SK-N-SH (cell line): ENCODE data around the gene ZNF217.

Experiments
- CTCF ChIP-seq: fragments of 200-600 bp; sonication (generic); IDR thresholded peaks from 2 replicates; pipeline ENCODE4 v1.6.1; 2017; ENCODE audit warnings: antibody characterized with exemption, mild to moderate bottlenecking, moderate library complexity
- GATA2 ChIP-seq: sonication (generic); formaldehyde crosslinking; IDR thresholded peaks from 2 replicates; pipeline ENCODE4 v1.5.0; 2020; ENCODE audit warnings: mild to moderate bottlenecking, missing genetic modification reagents
- POLR2AphosphoS5 ChIP-seq: IDR thresholded peaks from 2 replicates; pipeline ENCODE4 v1.6.1; 2012; ENCODE audit warnings: low read depth, low read length
- YY1 ChIP-seq: IDR thresholded peaks from 2 replicates; pipeline ENCODE4 v1.4.0; 2012; ENCODE audit warnings: low read depth, mild to moderate bottlenecking
- TF ChIP-seq, protein P1 (sequence below): IDR thresholded peaks from 2 replicates; pipeline ENCODE4 v1.6.1; 2012; ENCODE audit warnings: mild to moderate bottlenecking, low read depth, low read length, moderate library complexity

DNA sequence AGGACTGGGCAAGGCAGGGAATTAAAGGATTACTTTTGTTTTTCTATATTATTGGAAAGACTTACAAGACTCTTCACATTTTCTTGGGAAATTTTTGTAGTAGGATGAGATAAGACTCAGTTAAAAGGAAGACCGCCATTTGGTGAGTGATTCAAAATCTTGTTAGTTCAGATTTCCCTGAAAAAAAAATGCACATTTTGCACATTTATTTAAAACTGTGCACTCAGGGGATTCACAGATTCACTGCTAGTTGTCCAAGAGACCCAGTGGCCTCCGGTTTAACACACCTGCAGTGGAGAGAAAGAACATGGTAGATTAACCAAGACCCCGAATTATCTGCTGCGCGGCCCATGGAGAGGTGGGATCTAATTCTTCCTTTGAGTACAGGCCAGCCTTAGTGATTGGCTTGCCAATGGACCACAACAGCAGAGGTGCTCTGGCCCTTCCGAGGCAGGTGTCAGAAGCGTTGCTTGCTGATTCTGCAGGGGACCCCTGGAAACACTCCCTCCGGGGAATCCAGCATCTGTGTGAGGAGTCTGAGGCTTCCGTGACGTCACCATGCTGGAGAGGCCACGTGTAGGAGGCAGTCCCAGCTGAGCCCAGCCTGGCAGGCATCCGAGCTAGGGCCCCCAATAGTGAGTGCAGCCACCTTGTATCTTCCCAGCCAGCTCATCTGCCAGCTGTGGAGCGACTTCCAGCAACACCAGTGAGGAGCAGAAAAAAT lies 68.9 kb downstream of the ZNF217 start:
- TF ChIP-seq CTCF: no peak
- TF ChIP-seq, protein P1, sequence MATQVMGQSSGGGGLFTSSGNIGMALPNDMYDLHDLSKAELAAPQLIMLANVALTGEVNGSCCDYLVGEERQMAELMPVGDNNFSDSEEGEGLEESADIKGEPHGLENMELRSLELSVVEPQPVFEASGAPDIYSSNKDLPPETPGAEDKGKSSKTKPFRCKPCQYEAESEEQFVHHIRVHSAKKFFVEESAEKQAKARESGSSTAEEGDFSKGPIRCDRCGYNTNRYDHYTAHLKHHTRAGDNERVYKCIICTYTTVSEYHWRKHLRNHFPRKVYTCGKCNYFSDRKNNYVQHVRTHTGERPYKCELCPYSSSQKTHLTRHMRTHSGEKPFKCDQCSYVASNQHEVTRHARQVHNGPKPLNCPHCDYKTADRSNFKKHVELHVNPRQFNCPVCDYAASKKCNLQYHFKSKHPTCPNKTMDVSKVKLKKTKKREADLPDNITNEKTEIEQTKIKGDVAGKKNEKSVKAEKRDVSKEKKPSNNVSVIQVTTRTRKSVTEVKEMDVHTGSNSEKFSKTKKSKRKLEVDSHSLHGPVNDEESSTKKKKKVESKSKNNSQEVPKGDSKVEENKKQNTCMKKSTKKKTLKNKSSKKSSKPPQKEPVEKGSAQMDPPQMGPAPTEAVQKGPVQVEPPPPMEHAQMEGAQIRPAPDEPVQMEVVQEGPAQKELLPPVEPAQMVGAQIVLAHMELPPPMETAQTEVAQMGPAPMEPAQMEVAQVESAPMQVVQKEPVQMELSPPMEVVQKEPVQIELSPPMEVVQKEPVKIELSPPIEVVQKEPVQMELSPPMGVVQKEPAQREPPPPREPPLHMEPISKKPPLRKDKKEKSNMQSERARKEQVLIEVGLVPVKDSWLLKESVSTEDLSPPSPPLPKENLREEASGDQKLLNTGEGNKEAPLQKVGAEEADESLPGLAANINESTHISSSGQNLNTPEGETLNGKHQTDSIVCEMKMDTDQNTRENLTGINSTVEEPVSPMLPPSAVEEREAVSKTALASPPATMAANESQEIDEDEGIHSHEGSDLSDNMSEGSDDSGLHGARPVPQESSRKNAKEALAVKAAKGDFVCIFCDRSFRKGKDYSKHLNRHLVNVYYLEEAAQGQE: no peak
- TF ChIP-seq POLR2AphosphoS5: no peak
- TF ChIP-seq YY1: no peak
- TF ChIP-seq GATA2 (CRISPR knock-in tag): no peak
